GM19099 (cell line): ENCODE results near the gene EPHA5.

Source experiments
- POLR2A ChIP-seq: IDR thresholded peaks from 3 replicates; pipeline ENCODE4 v1.6.1; 2011; ENCODE audit warnings: low read depth; ENCODE audit not compliant: insufficient read length; ENCODE audit errors: extremely low read depth

The EPHA5 gene

DNA sequence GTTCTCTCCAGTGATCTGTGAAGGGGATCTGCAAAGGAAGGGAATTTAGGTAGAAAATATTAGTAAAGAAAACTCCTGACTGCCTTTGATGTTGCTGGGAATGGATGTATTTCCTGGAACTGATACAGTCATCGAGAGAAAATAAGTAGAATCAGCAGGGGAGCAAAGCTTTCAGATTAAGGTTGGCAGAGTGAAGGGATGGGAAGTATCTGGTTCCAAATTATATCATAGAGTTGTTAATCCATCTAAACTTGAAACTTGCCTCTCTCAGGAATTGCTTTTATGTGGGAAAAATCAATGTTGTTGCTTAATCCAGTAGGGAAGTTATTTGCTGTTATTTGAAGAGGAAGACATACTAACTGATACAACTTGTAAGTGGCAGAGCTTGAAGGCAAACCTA is 19.3 kb downstream of the EPHA5 start:
- TF ChIP-seq POLR2A: no peak

DNA sequence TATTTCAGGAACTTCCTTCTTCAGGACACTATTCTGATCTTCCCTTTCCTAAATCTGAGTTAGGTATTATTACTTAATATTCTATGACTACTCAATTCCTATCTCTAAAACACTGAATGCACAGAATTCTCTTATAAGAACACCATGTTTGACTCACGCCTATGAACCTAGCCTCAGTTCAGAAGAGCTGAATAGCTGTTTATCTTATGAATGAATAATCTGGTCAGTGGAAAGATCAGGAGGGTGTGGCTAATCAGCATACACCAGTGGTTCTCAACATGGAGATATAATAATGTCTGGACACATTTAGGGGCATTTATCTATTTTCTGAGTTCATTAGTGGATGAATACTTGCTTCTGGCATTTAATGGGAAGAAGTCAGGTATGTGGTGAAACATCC is 24.2 kb downstream of the EPHA5 start:
- TF ChIP-seq POLR2A: no peak

DNA sequence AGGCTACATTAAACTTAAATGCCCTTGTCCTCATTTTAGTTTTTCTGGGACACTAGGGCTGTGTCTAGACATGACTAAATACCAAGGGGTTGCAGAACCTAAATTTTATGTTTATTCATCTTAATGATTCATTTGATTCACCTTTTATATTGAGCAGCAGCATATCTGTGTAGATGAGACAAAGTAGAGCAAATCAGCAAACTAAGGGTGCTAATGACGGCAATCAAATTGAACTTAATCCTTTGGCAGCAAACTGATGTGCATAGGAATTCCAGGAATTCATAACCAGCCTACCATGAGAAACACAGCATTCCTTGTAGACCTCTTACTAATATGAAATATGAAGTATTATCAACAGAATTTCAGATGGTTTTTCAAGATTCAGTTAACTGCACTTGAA is 25.1 kb downstream of the EPHA5 start:
- no peak for TF ChIP-seq POLR2A

DNA sequence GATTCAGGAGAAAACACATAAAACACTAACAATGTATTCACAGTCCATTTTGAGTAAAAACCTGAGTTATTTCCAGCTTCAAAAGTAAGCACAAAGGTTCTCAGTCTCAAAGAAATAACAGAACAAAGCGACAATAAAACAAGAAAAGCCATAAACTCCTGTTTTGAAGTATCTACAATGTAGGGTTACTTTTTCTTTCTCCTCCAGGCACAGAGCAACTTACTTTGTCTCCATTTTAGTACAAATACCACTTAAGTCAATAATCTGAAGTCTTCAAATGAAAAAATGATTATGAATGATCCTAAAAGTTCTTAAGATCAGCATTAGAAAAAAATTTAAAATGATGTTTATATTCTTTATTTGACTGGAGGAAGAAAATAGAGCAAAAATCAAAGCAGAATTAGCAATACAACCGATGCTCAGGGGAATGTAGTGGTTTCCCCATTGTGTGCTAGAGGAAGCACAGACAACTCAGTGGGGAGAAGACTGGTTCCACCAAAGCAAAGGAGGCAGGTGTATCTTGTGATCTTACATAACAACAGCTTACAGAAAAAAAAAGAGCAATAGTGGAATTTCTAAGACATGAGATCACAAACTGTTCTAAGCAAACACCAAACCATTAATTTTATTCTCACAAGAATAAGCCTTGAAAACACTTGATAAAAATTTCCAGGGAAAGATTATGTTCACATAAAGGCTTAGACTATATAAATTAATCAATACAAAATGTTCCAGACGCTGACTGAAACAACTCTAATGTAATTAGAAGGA is 35.1 kb downstream of the EPHA5 start:
- TF ChIP-seq POLR2A: no peak

DNA sequence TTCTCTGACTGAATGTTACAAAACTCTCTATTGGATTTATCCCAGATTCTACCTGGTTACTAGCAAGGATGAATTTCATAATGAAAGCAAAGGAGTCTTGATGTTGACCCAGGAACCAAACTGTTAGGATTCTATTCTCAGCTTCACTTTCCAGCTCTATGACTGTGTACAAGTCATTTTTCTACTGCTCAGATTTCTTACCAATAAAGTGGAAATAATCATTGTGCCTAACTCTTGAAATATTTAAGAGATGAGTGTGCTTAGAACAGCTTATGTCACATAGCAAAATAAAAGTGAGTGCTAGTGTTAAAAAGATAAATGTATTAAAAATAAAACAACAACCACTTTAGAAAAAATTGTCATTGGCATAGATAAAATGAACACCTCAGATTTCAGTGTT is 45.6 kb downstream of the EPHA5 start:
- no peak for TF ChIP-seq POLR2A

DNA sequence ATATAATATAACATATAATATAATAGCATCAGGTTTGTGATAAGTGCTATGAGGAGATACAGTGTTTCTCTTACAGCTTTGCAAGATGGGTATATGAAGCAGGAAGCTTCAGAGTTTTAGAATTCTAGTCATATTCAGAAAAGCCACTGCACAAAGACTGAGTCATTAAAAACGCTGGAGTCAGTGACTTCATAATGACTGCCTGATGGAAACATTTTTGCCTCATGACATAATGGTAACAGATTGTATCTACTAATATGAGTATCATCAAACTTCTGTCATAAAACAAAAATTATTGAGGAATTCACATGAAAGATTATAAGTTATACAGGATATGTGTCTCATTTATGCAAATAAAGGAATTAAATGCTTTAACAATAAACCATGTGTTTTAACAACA is 46.8 kb downstream of the EPHA5 start:
- TF ChIP-seq POLR2A: no peak

DNA sequence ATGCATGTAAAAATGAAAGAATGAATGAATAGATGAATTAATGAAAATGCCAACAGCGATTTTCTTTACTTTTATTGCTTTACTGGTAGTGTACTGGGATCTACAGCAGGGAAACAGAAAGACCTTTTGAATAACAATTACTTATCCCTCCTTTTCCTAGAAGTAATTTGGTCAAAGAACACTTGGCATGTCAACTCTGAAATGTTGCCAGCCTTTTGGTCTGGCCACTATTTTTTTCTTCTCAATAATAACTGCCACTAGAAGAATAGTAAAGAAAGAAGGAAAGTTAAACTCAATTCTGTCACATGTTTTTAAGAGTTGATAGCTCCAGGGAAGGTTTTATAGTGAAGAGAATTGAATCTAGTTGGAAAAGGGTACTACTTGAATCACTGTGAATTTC is 52.9 kb downstream of the EPHA5 start:
- no peak for TF ChIP-seq POLR2A

DNA sequence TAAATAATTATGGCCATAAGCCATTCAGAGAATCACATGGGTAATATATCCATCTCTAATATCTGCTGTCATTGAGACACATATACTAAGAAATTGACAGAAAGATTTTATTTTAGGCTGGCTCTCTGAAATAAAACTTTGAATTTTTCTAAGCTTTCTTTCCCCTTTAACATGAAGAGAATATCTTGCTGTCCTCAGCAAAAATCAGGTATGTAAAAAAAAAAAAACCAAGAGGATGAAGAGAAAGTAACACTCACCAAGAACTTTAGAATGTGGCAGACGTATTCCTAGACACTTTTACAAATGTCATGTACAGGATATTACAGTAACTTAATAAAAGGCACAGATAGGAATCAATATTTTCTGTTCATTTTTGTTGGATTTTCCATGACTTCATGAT is 65.8 kb downstream of the EPHA5 start:
- TF ChIP-seq POLR2A: no peak

DNA sequence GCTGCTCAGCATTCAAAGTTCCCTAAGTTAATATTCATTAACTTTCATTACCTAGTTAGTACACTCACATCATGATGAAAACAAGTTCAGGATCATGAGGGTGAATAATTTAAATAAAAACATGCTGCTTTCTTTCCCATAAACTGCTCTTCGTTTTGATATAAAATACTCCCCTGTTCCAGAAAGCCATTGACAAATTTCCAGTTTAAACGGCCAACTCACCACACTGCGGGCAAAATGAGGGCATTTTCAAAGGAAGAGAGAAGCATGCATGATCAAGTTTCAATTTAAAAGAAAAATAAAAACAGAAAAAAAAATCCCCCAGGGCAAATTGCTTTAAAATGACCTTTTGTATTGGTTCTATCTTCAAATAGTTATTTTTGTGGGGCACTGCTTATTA is 69.6 kb downstream of the EPHA5 start:
- TF ChIP-seq POLR2A: no peak

DNA sequence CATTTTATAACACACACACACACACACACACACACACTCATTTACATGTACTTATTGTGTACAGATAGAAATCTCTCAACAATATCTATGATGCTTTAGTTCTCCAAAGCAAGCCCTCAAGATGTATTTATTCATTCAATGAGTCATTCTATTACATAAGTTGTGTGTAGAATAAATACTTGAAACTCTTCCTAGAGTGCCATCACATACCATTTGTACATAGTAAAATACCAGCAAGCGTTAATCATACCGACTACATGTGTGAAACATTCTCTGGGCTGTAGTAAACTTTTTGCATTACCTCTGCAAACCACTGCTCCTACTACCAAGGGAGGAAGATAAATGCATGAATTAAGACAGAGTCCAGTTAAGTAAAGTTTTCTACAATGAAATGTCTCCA is 70.9 kb downstream of the EPHA5 start:
- no peak for TF ChIP-seq POLR2A

DNA sequence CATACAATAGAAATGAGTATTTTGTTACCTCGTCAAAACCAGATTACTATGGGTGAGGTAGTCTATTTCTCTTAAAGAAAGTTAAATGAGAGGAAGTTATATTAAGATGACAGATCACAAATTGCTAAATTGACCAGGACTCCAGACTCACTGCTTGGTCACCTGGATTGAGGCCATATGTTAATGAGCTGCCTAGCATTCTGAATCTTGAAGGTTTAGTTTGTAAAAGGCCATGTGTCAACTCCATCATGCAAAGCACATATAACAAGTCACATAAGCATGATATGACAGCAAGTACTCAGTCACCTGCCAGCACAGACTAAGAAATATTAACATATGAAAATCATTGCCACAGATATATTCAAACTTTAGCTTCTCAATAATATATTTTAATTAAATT is 72.6 kb downstream of the EPHA5 start:
- TF ChIP-seq POLR2A: no peak

DNA sequence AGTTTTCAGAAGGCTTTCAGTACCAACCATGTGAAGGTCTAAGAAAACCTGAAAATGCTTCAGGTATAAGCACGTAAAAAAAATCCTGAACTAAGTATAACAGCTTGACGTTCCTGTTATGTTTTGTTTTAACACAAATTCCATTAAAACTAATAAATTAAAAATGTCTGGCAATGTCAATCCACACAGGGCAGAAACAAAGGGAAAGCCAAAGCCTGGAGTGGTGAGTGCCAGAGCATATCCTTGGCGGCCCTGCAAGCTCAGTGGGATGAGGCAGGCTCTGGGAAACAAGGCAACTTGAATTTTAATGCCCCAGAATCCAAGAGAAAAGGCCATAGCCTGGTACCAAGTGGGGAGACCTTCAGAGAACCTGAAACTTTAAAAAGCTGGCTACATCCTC is 78.2 kb downstream of the EPHA5 start:
- TF ChIP-seq POLR2A: no peak

DNA sequence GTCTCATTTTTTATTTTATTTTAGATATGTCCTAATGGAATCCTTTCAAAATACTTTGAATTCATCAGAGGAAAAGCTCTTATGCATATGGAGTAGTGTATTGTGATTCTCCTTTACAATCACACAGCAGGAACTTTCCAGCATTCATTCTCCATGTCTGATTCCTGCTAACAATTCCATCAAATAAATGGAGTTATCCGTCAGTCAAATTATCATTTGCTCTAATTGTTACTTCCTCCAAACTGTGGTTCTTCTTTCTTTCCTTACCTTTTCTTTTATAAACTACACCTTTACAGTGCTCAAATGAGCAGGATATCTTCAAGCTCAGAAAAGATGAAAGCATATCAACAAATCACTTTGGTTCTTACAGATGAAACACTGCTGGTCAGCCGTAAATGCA is 80.4 kb downstream of the EPHA5 start:
- no peak for TF ChIP-seq POLR2A

DNA sequence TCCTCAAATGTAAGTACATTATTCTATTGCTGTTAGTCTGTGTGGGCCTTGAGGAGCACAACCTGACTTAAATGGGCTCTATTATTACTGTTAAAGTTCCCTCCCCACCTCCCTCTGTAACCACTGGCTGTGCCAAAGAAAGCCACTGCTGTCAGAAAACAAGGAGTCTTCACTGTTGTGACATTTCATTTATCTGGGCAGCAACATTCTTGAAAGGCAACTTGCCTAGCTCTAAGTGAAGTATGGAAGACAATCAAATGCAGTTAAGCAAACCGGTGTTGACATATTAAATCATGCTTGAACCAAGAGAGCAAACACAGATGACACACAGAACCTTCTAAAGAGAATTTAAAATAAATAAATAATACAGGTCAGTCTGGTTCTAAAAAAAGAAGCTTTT is 81.0 kb downstream of the EPHA5 start:
- TF ChIP-seq POLR2A: no peak

DNA sequence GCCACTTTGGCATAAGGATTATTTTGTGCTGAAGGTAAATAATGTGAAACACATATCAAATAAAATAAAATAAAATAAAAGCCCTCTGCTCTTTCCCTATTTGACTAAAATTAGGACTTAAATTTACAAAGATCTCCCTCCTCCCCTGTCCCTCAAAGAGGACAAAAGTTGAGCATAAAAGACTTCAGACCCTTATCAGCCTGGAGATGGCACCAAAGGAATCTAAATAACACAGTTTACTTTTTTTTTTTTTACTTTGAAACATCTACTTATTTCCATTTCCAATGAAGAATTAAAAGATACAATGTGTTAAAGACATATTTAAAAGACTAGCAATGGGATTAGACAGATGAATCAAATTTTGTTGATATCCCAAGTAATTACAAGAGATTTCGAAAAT is 89.7 kb downstream of the EPHA5 start:
- TF ChIP-seq POLR2A: no peak

DNA sequence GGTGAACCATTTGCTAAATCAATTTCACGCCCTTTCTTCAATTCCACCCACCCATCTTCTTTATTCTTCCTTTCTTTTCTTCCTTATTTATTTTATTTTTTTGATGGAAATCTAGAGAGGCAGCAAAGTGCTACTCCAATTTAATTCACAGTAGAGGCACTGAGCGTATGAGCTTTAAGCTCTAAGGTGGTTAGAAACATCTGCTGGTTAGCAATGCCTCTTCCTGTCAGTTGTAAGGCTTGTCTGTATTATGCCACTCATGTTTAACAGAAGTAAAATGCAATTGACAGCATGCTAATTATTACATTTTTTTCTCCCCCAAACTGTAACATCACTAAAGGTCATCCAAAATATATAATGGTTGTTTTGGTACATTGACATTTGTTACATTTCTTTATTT is 103.8 kb downstream of the EPHA5 start:
- no peak for TF ChIP-seq POLR2A

DNA sequence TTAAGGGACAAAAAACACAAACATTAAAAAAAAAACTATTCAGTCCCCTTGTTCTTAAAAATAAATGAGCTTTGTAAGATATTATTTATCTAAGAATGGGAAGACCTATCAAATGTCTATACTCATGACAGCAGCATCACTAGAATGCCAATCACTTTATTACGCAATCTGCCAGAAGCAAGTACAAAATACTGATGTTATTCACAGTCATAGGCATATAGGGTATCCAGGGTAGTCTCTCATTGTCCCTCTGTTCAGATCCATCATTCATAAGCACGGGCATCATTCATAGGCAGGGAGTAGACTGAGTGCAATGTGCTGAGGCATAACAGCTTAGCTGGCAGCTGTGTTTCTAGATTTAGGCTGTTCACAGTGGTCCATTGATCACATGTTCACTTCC is 109.1 kb downstream of the EPHA5 start:
- no peak for TF ChIP-seq POLR2A

DNA sequence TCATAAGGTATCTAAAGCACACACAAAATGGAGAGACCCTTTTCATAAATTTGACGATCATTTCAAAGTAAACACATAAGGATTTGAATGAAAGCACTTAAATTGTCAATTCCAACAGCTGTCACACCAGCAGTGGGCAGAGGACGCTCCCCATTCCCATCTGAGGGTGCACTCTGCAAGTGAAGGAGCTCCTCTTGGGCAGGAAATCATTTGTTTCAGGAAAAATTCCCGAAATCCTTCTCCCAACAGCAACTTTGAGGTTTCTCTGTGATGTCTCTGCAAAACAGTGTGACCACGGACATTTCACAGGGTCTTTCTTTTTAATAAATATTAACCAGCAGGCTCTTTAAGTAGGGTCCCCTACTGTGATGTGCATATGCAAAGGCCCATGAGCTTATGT is 111.0 kb downstream of the EPHA5 start:
- no peak for TF ChIP-seq POLR2A

DNA sequence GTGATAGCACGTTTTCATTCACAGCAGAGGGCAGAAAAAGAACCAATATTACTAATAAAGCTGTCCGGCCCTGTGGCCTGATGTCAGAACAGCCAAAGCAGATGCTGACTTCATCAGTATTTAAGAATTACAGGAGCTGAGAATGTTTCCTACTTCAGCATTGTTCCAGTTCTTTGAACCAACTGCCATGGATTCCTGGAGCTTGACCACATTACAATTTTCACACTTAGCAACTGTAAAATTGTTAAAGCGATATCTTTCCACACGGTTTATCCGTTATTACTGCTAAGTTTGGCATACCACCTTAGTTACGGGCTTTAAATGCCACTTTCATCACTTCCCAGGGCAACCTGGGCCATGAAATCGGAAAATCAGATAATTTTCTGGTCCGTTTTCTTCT is 118.2 kb downstream of the EPHA5 start:
- no peak for TF ChIP-seq POLR2A
